Measurements from ENCODE around the gene TIGD3.

TIGD3 gene

DNA sequence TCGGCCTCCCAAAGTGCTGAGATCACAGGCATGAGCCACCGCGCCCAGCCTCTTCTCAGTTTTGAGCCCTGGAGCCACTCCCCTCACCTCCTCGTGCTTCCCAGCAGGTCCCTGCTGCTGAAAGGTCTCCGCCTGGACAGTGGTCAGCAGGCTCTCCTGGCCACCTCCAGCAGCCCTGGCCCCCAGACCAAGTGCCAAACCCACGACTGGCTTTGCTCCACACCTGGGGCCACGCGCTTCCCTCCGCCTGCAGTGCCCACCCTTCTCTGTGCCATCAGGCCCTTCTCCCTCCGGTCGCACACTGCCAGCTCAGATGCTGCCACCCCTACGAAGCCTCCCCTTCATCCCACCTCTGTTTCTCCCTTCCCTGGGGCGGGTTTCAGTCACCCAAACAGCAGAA lies 44.7 kb downstream of the TIGD3 start:
- no peaks in the 10 kb centered on the region for H3K9me3 Mint-ChIP-seq
- H3K36me3 Mint-ChIP-seq (ENCODE audit: low read depth), result peaks cover 24% of the 10 kb centered on the region
- no peaks in the 10 kb centered on the region for H3K27me3 Mint-ChIP-seq (ENCODE audit: low read depth)
- H3K4me1 Mint-ChIP-seq (ENCODE audit: low read depth), result peaks cover 8% of the 10 kb centered on the region
- H3K27ac Mint-ChIP-seq, result no peak overlapping the region
- H3K4me3 Mint-ChIP-seq, result no peak overlapping the region

DNA sequence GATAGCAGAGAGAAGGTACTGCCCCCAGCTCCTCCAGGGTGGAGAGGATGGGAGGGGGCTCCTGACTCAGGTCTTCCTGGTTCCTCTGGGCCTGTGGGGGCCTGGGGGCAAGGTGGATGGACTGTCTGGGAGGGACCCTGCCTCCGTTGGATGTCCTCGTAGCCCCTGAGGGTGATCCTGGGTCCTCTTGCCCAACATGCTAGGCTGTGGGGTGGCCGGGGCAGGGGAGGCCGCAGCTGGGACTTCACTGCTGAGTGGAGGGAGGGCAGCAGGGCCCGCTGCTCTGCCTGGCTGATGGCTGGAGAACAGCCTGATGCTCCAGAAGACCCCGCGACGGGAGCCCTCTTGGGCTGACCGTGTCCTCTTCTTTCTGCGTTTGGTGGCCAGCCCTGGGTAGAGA lies 45.3 kb downstream of the TIGD3 start:
- peaks cover 8% of the 10 kb centered on the region for H3K4me1 Mint-ChIP-seq (ENCODE audit: low read depth)
- H3K4me3 Mint-ChIP-seq, result no peak overlapping the region
- no peaks in the 10 kb centered on the region for H3K27me3 Mint-ChIP-seq (ENCODE audit: low read depth)
- H3K9me3 Mint-ChIP-seq, result no peaks in the 10 kb centered on the region
- H3K36me3 Mint-ChIP-seq (ENCODE audit: low read depth), result peaks cover 24% of the 10 kb centered on the region
- H3K27ac Mint-ChIP-seq, result no peak overlapping the region

DNA sequence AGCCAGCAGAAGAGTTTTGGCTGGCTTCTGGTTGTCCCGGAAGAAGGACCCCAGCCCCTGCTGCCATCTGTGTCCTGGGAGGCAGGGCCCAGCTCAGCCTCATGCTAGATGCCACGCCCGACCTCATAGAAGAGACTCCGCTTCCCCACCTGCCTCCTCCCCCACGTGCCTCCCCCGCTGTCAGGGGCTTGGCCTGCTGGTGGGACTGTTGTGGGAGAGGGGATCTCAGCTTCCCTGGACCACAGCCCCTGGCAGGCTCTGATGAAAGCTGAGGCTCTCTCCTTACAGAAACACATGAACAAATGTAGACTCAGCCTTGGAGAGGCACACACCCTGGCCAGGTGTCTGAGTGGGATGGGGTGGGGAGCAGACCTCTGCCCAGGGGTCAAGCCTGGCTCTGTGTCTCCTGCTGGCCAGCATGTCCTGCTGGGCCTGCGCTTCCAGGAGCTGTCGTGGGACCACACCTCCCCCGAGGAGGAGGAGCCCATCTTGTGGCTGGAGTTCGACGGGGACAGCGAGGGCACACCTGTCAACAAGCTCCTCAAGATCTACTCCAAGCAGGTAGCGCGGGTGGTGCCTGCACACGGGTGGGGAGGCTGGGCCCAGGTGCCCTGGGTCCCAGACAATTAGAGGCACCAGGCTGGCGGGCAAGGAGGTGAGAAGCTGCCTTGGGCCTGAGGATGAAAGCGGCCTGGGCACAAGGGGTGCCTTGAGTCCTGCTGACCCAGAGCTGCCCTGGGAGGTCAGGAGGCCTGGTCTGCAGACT lies 45.9 kb downstream of the TIGD3 start:
- Mint-ChIP-seq H3K9me3 (no peaks in the 10 kb centered on the region), H3K4me1 (ENCODE audit: low read depth) (peaks cover 8% of the 10 kb centered on the region), H3K27ac (no peak overlapping the region), H3K36me3 (ENCODE audit: low read depth) (peaks cover 26% of the 10 kb centered on the region), H3K4me3 (no peak overlapping the region), H3K27me3 (ENCODE audit: low read depth) (no peaks in the 10 kb centered on the region)

DNA sequence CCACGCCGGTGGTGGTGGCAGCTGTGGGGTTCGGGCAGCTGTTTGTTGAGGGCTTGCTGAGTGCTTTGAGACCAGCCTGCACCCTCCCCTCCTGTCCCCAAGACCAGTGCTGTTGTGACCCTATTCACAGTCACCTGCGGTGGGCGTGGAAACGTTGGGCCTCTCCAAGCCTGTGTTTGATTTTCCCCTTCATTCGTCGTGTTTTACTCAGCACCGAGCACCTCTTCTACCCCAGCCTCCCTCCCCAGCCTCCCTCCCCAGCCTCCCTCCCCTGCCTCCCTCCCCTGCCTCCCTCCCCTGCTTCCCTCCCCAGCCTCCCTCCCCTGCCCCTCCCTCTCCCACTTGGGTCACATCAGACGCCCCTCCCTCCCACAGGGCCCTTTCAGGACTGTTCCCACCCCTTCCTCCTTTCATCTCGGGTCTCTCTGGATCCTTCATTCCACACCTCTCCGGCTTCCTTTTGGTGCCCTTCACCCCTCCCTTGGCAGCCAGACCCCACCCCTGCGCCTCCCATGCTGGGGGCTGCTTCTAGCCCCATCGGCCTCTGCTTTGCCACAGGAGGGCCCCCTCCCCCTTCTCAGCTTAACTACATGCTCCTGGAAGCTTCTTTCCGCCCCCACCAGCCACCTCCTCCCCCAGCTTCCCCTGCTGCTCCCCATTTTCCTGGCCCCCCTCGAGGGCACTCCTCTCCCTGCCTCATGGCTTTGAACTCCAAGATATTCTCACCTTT lies 46.7 kb downstream of the TIGD3 start:
- no peaks in the 10 kb centered on the region for H3K27me3 Mint-ChIP-seq (ENCODE audit: low read depth)
- peaks cover 24% of the 10 kb centered on the region for H3K36me3 Mint-ChIP-seq (ENCODE audit: low read depth)
- peaks cover 8% of the 10 kb centered on the region for H3K4me1 Mint-ChIP-seq (ENCODE audit: low read depth)
- H3K27ac Mint-ChIP-seq, result no peak overlapping the region
- no peaks in the 10 kb centered on the region for H3K9me3 Mint-ChIP-seq
- H3K4me3 Mint-ChIP-seq, result no peak overlapping the region

DNA sequence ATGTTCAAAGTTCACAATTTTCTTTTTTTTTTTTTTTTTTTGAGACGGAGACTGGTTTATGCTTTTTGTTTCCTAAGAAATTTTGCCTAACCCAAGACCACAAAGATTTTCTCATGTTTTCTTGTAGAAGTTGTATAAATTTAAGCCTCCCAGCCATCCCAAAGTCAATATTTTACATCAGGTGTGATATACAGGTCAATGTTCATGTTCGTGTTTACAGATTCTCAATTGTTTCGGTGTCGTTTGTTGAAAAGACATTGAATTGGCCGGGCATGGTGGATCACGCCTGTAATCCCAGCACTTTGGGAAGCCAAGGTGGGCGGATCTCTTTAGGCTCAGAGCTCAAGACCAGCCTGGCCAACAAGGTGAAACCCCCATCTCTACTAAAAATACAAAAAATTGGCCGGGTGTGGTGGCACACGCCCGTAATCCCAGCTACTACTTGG lies 47.3 kb downstream of the TIGD3 start:
- H3K4me1 Mint-ChIP-seq (ENCODE audit: low read depth), result peaks cover 8% of the 10 kb centered on the region
- no peaks in the 10 kb centered on the region for H3K27me3 Mint-ChIP-seq (ENCODE audit: low read depth)
- no peak overlapping the region for H3K4me3 Mint-ChIP-seq
- no peak overlapping the region for H3K27ac Mint-ChIP-seq
- no peaks in the 10 kb centered on the region for H3K9me3 Mint-ChIP-seq
- peaks cover 24% of the 10 kb centered on the region for H3K36me3 Mint-ChIP-seq (ENCODE audit: low read depth)

DNA sequence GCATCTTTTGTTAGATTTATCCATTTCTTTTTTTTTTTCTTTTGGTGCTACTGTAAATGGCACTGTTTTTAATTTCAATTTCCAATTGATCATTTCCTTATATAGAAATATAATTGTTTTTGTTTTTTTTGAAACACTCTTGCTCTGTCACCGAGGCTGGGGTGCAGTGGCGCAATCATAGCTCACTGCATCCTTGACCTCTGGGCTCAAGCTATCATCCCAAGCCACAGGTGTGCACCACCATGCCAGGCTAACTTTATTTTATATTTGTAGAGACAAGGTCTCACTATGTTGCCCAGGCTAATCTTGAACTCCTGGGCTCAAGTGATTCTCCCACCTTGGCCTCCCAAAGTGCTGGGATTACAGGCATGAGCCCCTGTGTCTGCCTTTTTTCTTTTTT lies 48.2 kb downstream of the TIGD3 start:
- Mint-ChIP-seq H3K27ac (no peak overlapping the region), H3K36me3 (ENCODE audit: low read depth) (peaks cover 19% of the 10 kb centered on the region), H3K4me1 (ENCODE audit: low read depth) (peaks cover 8% of the 10 kb centered on the region), H3K27me3 (ENCODE audit: low read depth) (no peaks in the 10 kb centered on the region), H3K9me3 (no peaks in the 10 kb centered on the region), H3K4me3 (no peak overlapping the region)

DNA sequence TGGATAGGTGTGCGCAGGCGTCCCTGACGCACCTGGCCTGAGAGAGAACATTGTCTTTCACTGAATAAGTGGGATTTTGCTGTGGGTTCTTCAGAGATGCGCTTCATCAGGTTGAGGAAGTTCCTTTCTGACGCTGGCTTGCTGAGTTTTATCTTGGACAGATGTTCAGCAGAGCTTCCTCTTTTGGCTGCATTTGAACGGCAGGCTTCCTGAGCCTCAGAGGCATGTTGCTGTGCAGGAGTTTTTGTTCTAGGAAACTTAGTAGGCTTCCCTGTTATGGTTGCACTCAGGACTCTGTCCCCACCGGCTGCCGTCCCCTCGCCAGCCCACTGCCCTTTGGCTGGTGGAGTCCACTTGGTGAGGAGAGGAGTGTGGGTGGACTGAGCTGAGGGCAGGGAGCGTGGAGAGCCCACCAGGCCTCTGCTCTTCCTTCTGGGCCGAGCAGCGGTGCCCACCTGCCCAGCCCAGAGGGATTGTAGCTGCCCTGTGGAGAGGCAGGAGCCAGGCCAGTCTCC lies 49.1 kb downstream of the TIGD3 start:
- Mint-ChIP-seq H3K4me1 (ENCODE audit: low read depth) (peaks cover 8% of the 10 kb centered on the region), H3K4me3 (no peak overlapping the region), H3K27me3 (ENCODE audit: low read depth) (no peaks in the 10 kb centered on the region), H3K9me3 (no peaks in the 10 kb centered on the region), H3K36me3 (ENCODE audit: low read depth) (peaks cover 12% of the 10 kb centered on the region), H3K27ac (peak overlapping the region; percentile 49)

DNA sequence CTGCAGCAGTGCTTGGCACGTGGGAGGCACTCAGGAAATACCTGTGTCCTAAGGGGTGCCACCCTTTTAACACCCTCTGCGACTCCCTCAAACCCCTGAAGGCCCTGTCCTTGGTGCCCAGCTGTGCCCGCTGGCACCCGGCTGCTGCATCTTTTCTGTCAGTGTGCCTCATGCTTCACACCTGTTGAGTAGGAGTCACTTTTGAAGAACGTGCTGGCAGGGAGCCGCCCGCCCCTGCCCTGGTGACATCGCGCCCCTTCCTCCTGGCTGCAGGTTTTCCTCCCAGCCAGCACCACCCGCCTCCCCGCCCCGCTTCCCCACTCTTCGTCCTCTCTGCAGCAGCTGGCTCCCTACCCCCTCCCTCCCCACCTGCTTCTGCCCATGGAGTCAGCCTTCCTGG lies 49.7 kb downstream of the TIGD3 start:
- no peaks in the 10 kb centered on the region for H3K27me3 Mint-ChIP-seq (ENCODE audit: low read depth)
- peaks cover 13% of the 10 kb centered on the region for H3K36me3 Mint-ChIP-seq (ENCODE audit: low read depth)
- H3K27ac Mint-ChIP-seq, result no peak overlapping the region
- peaks cover 8% of the 10 kb centered on the region for H3K4me1 Mint-ChIP-seq (ENCODE audit: low read depth)
- H3K4me3 Mint-ChIP-seq, result no peak overlapping the region
- no peaks in the 10 kb centered on the region for H3K9me3 Mint-ChIP-seq

DNA sequence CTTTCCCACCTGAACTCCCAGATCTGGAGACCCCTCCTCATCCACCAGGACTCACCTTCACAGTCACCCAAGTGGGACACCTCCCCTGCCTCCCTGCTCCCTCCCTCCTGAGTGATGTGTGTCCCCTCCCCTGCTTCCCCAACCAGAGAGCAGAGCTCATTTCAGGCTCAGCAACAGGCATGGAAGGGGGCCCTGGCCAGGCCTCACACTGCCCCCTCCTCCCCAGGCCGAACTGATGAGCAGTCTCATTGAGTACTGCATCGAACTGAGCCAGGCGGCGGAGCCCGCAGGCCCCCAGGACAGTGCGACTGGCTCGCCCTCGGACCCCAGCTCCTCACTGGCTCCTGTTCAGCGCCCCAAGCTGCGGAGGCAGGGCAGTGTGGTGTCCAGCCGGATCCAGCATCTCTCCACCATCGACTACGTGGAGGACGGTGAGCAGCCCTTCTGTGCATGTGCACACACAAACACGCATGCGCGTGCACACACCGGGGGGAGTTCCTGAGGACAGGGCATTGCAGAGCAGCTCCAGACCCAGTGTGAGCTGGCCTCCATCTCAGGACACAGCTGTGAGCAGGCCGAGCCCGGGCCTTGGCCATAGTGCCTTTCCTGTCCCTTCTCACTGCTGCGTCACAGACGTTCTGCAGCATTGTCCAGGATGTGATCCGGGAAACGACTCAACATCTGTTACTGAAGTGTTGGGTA lies 50.2 kb downstream of the TIGD3 start:
- Mint-ChIP-seq H3K27ac (no peak overlapping the region), H3K9me3 (no peaks in the 10 kb centered on the region), H3K4me1 (ENCODE audit: low read depth) (peaks cover 8% of the 10 kb centered on the region), H3K27me3 (ENCODE audit: low read depth) (no peaks in the 10 kb centered on the region), H3K36me3 (ENCODE audit: low read depth) (peaks cover 14% of the 10 kb centered on the region), H3K4me3 (no peak overlapping the region)

Measured in T-helper 1 cell treated with Interleukin-12 subunit alpha and Interleukin-12 subunit beta and Interleukin-4 antibody, amounts not matched to agents 30 μg/mL and 1 μg/mL, for 36 hours (primary cell).